ENCODE measurements around the gene SIK1. TPM values are rescaled to one million over a fixed set of nuclear protein-coding genes. Genes with fewer than 3 reads are reported as not detected.
"Not testable (repeated sequence)": the region's sequence is repeated elsewhere in the genome, so short reads cannot be mapped to it uniquely, and the experiment has no call there.

SIK1 gene
- total and polyA plus RNA-seq, 7 donors, result 1.7 to 85.1 (median 17.2) TPM

DNA sequence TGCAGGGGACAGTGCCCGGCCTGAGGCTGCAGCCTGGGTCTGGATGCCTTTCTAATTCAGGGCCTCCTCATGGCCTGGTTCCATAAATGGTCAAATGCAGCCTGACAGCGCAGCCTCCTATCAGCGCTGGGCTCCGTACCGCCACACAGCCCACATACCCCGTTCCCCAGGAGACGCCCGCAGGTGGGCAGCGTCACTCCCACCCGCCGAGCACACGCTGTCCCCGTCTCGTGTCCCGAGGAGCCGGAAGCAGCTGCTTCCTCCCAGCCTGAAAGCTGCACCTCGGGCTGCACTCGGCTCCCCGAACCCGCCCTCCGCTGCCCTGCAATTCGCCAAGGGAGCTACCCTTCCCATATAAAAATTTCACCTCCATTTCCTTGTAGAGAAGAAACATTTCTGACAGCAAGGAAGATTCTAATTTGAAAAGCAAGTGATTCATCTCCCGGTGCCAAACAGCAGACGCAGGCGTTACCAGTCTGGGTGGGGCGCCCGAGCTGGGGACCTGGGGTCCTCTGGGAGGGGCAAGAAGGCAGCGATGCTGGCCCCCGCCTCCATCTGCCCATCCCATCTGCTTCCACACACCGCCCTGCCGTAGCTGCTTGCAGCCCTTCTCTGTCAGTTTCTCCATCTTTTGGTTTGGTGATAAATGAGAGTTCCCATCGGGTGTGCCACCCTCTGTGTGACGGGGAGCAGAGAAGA lies 29.8 kb upstream of the SIK1 start:
- H3K9me3 ChIP-seq; H3K27me3 ChIP-seq (ENCODE audit: insufficient read depth in 3 of 3, low read length in 2 of 3); H3K27ac ChIP-seq; DNase-seq; H3K4me3 ChIP-seq; H3K4me1 ChIP-seq; H3K36me3 ChIP-seq (ENCODE audit: insufficient read depth in 1 of 2, low read depth in 1 of 2); intact Hi-C loops (cut with DNase I): not testable (repeated sequence)
- WGBS, 3 donors, result no CpG with 5 or more reads among the region's 33 CpGs
- peak; percentile 54 to 77 (median 74) for ATAC-seq

DNA sequence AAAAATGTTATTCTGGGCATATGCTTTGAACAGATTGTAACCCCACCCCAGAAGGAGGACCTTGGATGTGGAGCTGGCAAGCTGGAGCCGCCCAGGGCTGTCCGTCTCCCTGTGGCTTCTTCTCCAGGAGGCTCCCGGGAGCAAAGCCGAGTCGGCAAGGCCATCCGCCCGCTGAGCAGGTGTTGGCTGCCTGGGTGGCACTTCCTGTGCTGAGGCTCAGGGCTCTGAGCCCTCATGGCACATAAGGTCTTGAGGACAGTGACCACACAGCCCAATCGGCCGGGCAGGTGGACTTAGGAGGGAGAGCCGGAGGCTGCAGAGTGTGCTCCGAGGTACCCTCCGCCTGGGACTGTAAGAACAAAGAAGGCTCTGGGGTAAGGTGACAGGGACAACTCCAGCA lies 28.8 kb upstream of the SIK1 start:
- no CpG with 5 or more reads among the region's 12 CpGs for WGBS, 3 donors
- H3K4me1 ChIP-seq; H3K4me3 ChIP-seq; H3K27me3 ChIP-seq (ENCODE audit: insufficient read depth in 3 of 3, low read length in 2 of 3); intact Hi-C loops (cut with DNase I); H3K9me3 ChIP-seq; H3K27ac ChIP-seq; DNase-seq; H3K36me3 ChIP-seq (ENCODE audit: insufficient read depth in 1 of 2, low read depth in 1 of 2): not testable (repeated sequence)
- peak; percentile 36 to 87 (median 65) for ATAC-seq

DNA sequence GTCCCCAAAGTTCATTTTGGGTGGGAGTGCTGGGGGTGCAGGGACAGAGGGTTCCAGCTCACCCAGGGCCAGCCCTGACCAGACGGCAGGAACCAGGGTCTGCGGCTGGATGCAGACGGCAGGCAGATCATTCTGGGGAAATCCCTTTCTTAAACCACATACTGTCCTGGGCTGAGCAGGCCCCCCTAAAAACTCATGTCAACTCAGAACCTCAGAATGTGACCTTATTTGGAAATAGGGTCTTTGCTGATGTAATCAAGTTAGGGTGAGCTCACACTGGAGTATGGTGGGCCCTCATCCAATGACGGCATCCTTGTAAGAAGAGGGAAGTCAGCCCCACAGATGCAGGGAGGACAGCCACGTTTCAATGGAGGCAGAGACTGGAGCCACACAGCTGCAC lies 27.2 kb upstream of the SIK1 start:
- H3K4me1 ChIP-seq; H3K27ac ChIP-seq; intact Hi-C loops (cut with DNase I); ATAC-seq; H3K9me3 ChIP-seq; H3K36me3 ChIP-seq (ENCODE audit: insufficient read depth in 1 of 2, low read depth in 1 of 2); DNase-seq; H3K27me3 ChIP-seq (ENCODE audit: insufficient read depth in 3 of 3, low read length in 2 of 3); H3K4me3 ChIP-seq: not testable (repeated sequence)
- WGBS, 3 donors, result no CpG with 5 or more reads among the region's 5 CpGs

DNA sequence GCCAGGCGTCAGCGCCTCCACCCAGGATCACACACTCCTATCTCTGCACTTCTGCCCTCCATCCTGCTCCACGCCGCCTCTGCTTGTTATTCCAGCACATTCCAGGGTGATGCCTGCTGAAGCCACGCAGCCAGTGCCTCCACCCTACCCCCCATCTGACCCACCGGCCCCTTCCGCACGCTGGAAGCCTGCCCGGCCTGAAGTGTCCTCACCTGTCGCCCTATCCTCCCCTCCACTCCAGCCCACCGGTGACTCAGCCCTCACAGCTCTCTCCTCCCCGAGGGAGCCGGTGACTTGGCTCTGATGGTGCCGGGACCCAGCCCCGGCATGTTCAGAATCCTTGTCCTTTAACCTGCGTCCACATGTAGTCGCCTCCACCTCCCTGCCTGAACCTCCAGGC lies 24.9 kb upstream of the SIK1 start:
- H3K4me1 ChIP-seq; intact Hi-C loops (cut with DNase I); H3K36me3 ChIP-seq (ENCODE audit: insufficient read depth in 1 of 2, low read depth in 1 of 2); DNase-seq; H3K27ac ChIP-seq; H3K4me3 ChIP-seq; ATAC-seq; H3K9me3 ChIP-seq; H3K27me3 ChIP-seq (ENCODE audit: insufficient read depth in 3 of 3, low read length in 2 of 3): not testable (repeated sequence)
- 47% methylated on average over 2 of the region's 17 CpGs; no CpG with 5 or more reads in 2 of the 3 donors for WGBS, 3 donors

DNA sequence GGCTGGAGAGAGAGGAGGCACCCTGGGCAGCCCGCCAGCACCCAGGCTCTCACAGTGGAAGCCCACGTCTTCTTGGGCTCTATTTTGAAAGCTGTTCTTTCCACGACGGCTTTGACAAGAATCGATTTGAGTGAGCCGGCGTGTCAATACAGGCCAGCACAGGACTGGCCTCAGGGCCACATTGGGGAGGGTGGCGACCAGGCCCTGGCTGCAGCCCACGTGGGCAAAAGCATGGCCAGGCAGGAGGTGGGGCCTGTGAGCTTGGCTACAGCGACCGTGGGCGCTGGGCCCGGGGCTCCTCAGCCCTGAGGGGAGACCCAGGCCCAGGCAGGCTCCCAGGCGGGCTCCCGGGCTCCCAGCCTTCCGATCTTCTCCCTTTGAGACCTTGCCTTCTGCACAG lies 23.4 kb upstream of the SIK1 start:
- H3K4me1 ChIP-seq; DNase-seq; H3K27ac ChIP-seq; H3K4me3 ChIP-seq; H3K36me3 ChIP-seq (ENCODE audit: insufficient read depth in 1 of 2, low read depth in 1 of 2); H3K9me3 ChIP-seq; intact Hi-C loops (cut with DNase I); H3K27me3 ChIP-seq (ENCODE audit: insufficient read depth in 3 of 3, low read length in 2 of 3): not testable (repeated sequence)
- peak in 1 of 4 donors; percentile 45 for ATAC-seq
- no CpG with 5 or more reads among the region's 16 CpGs for WGBS, 3 donors

DNA sequence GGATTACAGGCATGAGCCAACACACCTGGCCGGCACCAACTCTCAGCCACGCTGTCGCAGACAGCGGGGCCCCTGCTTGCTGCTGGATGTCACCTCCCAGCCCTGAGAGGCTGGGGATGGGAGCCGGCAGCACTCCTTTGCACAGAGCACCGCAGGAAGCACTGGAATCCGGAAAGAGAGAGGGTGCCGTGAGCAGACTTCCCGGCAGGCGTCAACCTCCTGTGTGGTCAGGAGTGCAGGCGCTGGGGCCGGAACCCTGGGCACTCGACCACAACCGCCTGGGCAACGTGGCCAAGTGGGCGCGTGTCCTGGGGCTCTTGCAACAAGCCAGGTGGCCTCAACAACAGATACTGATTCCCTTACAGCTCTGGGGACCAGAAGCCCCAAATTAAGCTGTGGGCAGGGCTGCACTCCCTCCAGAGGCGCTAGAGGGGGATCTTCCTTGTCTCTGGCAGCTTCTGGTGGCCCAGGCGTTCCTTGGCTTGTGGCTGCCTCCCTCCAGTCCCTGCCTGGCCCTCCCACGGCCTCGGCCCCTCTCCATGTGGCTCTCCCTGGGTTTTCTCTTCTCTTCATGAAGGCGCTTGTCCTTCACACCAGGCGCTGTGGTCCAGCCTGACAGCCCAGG lies 20.5 kb upstream of the SIK1 start:
- H3K9me3 ChIP-seq; H3K36me3 ChIP-seq (ENCODE audit: insufficient read depth in 1 of 2, low read depth in 1 of 2); H3K27ac ChIP-seq; H3K4me3 ChIP-seq; H3K4me1 ChIP-seq; intact Hi-C loops (cut with DNase I); DNase-seq; H3K27me3 ChIP-seq (ENCODE audit: insufficient read depth in 3 of 3, low read length in 2 of 3): not testable (repeated sequence)
- ATAC-seq, result peak in 1 of 4 donors; percentile 23
- no CpG with 5 or more reads among the region's 23 CpGs for WGBS, 3 donors

DNA sequence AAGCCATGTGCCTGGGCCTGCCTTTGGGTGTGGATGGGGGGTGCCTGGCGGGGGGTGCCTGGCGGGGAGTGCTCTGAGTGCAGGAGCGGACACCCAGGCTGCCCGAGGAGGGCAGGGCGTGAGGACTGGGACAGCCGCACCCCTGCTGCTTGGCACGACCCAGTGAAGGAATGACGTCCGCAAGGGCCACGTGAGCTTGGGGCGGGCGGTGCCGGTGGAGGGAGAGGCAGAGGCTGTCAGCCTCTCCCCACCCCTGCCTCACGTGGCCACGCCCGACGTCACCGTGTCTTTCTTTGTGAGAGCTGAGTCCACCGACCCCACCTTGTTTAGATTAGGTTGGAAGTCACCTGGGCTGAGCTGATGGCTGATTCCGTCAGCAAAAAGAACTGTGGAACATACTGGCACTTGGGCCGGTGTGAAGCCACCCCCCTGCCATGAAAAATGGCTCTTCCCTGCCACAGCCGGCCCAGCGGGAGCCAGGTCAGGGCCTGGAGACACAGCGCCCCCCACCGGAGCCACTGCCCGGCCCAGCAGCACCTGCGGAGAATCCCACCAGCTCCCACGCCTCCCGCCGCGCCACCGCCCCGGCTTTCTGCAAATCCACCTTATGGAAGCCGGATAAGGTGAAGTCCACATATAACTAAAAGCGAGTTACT lies 19.5 kb upstream of the SIK1 start:
- H3K9me3 ChIP-seq; H3K36me3 ChIP-seq (ENCODE audit: insufficient read depth in 1 of 2, low read depth in 1 of 2); DNase-seq; H3K27me3 ChIP-seq (ENCODE audit: insufficient read depth in 3 of 3, low read length in 2 of 3); H3K4me3 ChIP-seq; H3K4me1 ChIP-seq; H3K27ac ChIP-seq; intact Hi-C loops (cut with DNase I): not testable (repeated sequence)
- no CpG with 5 or more reads among the region's 35 CpGs for WGBS, 3 donors
- peak in 1 of 4 donors; percentile 59 for ATAC-seq

DNA sequence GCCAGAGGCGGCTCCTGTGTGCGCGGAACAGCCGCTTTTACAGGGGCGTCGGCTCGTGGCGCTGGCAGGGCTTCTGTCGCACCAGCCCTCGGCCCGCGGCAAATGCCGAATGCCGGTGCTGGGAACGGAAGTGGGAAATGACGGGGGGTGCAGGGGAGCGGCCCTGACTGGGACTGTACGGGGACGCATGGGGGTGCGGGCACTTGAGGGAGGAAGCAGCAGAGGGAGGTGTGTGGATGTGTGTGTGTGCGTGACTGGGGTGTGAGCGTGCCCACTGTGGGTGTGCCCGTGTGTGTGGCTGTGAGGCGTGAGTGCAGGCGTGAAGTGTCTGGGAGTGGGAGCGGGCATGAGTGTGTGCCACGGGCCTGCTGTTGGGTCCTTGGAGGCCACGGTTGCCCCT lies 17.6 kb upstream of the SIK1 start:
- not testable (repeated sequence) for DNase-seq

DNA sequence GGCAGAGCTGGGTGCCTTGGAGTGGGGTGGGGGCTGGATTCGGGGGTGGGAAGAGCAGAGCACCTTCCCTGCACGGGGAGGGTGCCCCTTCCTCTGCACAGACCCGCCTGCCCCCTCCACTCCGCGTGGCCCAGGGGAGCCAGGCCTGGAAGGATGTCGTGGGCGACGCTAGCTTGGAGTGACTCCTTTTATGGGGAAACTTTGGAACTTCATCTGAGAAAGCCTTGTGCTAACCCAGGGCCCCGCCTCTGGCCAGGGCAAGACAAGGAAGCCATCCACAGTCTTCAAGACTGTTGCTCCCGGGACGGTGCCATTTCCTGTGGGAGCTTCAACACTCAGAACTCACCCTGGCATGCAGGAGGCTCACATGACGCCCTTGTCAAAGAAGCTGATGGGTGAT lies 15.6 kb upstream of the SIK1 start:
- H3K4me1 ChIP-seq; H3K36me3 ChIP-seq (ENCODE audit: insufficient read depth in 1 of 2, low read depth in 1 of 2); intact Hi-C loops (cut with DNase I); H3K27ac ChIP-seq; H3K27me3 ChIP-seq (ENCODE audit: insufficient read depth in 3 of 3, low read length in 2 of 3); DNase-seq; H3K9me3 ChIP-seq; H3K4me3 ChIP-seq: not testable (repeated sequence)
- ATAC-seq, result peak in 1 of 4 donors; percentile 30
- WGBS, 3 donors, result 78 to 88% methylated on average over 1 of the region's 12 CpGs; no CpG with 5 or more reads in 1 of the 3 donors

More for the DNA sequence above, 17.6 kb upstream of the SIK1 start:
- peak in 1 of 4 donors; percentile 35 for ATAC-seq
- H3K27me3 ChIP-seq (ENCODE audit: insufficient read depth in 3 of 3, low read length in 2 of 3); H3K4me1 ChIP-seq; H3K9me3 ChIP-seq; H3K27ac ChIP-seq; H3K4me3 ChIP-seq; H3K36me3 ChIP-seq (ENCODE audit: insufficient read depth in 1 of 2, low read depth in 1 of 2); intact Hi-C loops (cut with DNase I): not testable (repeated sequence)
- 10 to 41% methylated on average over 2 to 10 of the region's 28 CpGs; no CpG with 5 or more reads in 1 of the 3 donors for WGBS, 3 donors

DNA sequence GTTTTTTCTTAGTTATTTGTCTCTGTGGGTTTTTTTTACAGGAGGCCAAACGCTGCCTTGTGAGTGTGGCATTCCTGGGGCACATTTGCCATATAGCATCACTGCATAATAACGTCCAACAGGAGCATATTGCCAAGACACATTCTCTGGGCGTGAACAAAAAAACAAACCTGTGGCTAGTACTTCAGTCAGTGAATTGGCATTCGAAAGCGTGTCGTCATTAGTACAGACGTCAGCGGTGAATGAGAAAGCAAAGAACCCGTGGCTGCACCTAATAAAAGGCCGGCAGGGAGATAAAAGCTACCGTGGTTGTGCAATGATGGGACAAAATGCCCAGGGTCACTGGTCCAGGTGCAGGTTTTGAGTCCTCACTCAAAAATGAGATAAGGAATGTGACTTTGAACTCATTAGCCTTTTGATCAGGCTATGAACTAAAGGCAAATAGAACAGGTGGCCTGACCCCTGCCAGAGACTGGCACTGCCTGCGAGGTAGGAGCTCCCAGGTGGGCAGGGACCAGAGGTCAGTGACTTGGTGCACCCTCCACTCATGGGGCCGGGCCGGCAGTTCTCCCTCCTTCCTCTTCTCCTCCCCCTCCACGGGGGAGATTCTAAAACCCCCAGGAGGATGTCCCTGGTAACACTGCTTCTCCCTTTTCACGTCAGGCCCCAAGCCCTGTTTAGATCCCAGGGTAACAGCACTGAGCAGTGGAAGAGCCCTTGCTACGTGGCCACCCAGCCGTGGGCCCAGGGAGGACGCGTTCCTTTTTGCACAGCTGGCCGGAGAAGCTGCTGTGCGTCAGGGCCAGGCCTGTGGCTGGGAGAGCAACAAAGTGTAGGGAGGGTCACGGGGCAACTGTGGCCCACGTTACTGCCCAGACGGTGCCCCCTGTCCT lies 14.2 kb upstream of the SIK1 start:
- no CpG with 5 or more reads among the region's 25 CpGs for WGBS, 3 donors
- DNase-seq; ATAC-seq; H3K4me1 ChIP-seq; H3K27me3 ChIP-seq (ENCODE audit: insufficient read depth in 3 of 3, low read length in 2 of 3); H3K4me3 ChIP-seq; intact Hi-C loops (cut with DNase I); H3K36me3 ChIP-seq (ENCODE audit: insufficient read depth in 1 of 2, low read depth in 1 of 2); H3K27ac ChIP-seq; H3K9me3 ChIP-seq: not testable (repeated sequence)
